ENCODE data around the gene KDSR.

- TF ChIP-seq CTCF (conservative IDR thresholded peaks at IDR 0.05) (no peak), EZH2 (IDR thresholded peaks at IDR 0.05; ENCODE audit: low read depth) (no peak)
These were observed 32.3 kb upstream of the KDSR start for GRCh38 chr18:63399300-63399699.

Measured in PC-9 (cell line).